Subcutaneous abdominal adipose tissue (tissue), 5 donors: ENCODE data around the gene TWIST2.

Experiments
- H3K27ac ChIP-seq: one replicate; pipeline ENCODE4 v1.7.0; 2013; ENCODE audit warnings: low read depth, mild to moderate bottlenecking, inconsistent platforms, low read length, moderate library complexity
- H3K27me3 ChIP-seq, 5 donors: one replicate each; pipeline ENCODE4 v1.7.0; 2013; ENCODE audit warnings: low read length in 5 of 5, inconsistent platforms in 1 of 5; ENCODE audit not compliant: control insufficient read depth in 5 of 5, insufficient read depth in 4 of 5
- H3K36me3 ChIP-seq, 5 donors: one replicate each; pipeline ENCODE4 v1.7.0; 2013; ENCODE audit warnings: low read length in 5 of 5; ENCODE audit not compliant: control insufficient read depth in 5 of 5, insufficient read depth in 5 of 5
- H3K4me1 ChIP-seq, 5 donors: one replicate each; pipeline ENCODE4 v1.7.0; 2013; ENCODE audit warnings: low read length in 5 of 5, mild to moderate bottlenecking in 3 of 5, moderate library complexity in 1 of 5; ENCODE audit not compliant: control insufficient read depth in 5 of 5, insufficient read depth in 5 of 5
- H3K4me3 ChIP-seq, 5 donors: one replicate each; pipeline ENCODE4 v1.7.0; 2013; ENCODE audit warnings: low read length in 5 of 5, low read depth in 1 of 5
- H3K9ac ChIP-seq, 5 donors: one replicate each; pipeline ENCODE4 v1.7.0; 2013; ENCODE audit warnings: low read length in 5 of 5, mild to moderate bottlenecking in 4 of 5, moderate library complexity in 3 of 5
- H3K9me3 ChIP-seq, 5 donors: one replicate each; pipeline ENCODE4 v1.7.0; 2013; ENCODE audit warnings: low read length in 5 of 5; ENCODE audit not compliant: control insufficient read depth in 5 of 5
- donor health status: healthy.
- donor health status: healthy.
- donor health status: healthy.
- donor health status: healthy.
- donor health status: healthy.

Gene TWIST2

GRCh38 chr2:238846628-238847418 is 1.1 kb upstream of the TWIST2 start:
- Histone ChIP-seq H3K27me3 (peaks cover 0 to 19% (median 0%) of the 10 kb centered on the region in 5 donors), H3K4me1 (peaks cover 1 to 50% (median 33%) of the 10 kb centered on the region in 5 donors), H3K36me3 (no peaks in the 10 kb centered on the region), H3K9me3 (no peaks in the 10 kb centered on the region), H3K4me3 (peak overlapping the region in 4 of 5 donors; percentile 88 to 99 (median 96)), H3K27ac (peak overlapping the region; percentile 94), H3K9ac (peak overlapping the region in 4 of 5 donors; percentile 55 to 76 (median 64))

- Histone ChIP-seq H3K36me3 (peaks cover 0 to under 1% (median 0%) of the 10 kb centered on the region in 5 donors), H3K9ac (peak overlapping the region in 4 of 5 donors; percentile 51 to 76 (median 64)), H3K27ac (peak overlapping the region; percentile 94), H3K27me3 (peaks cover 0 to 19% (median 0%) of the 10 kb centered on the region in 5 donors), H3K9me3 (no peaks in the 10 kb centered on the region), H3K4me3 (peak overlapping the region in 4 of 5 donors; percentile 88 to 99 (median 96)), H3K4me1 (peaks cover 1 to 56% (median 39%) of the 10 kb centered on the region in 5 donors)
Observed at GRCh38 chr2:238847419-238847801, 475 bp upstream of the TWIST2 start.

- Histone ChIP-seq H3K9ac (peak overlapping the region; percentile 66 to 89 (median 72)), H3K36me3 (peaks cover 0 to 2% (median 0%) of the 10 kb centered on the region in 5 donors), H3K4me3 (peak overlapping the region; percentile 66 to 99 (median 95)), H3K27me3 (peaks cover 0 to 19% (median 0%) of the 10 kb centered on the region in 5 donors), H3K4me1 (peaks cover 1 to 68% (median 46%) of the 10 kb centered on the region in 5 donors), H3K27ac (peak overlapping the region; percentile 78), H3K9me3 (no peaks in the 10 kb centered on the region)
Observed at GRCh38 chr2:238848691-238848975, 748 bp downstream of the TWIST2 start.

GRCh38 chr2:238848976-238849853 is 1.3 kb downstream of the TWIST2 start:
- H3K4me1 ChIP-seq, result peaks cover 1 to 74% (median 51%) of the 10 kb centered on the region in 5 donors
- peaks cover 0 to 2% (median 0%) of the 10 kb centered on the region in 5 donors for H3K36me3 ChIP-seq
- no peaks in the 10 kb centered on the region for H3K9me3 ChIP-seq
- H3K9ac ChIP-seq, result peak overlapping the region; percentile 66 to 89 (median 72)
- peak overlapping the region; percentile 78 for H3K27ac ChIP-seq
- H3K27me3 ChIP-seq, result peaks cover 0 to 19% (median 0%) of the 10 kb centered on the region in 5 donors
- H3K4me3 ChIP-seq, result peak overlapping the region; percentile 84 to 99 (median 95)

- Histone ChIP-seq H3K9ac (peak overlapping the region; percentile 20 to 89 (median 70)), H3K27ac (peak overlapping the region; percentile 78), H3K4me3 (peak overlapping the region; percentile 84 to 99 (median 95)), H3K27me3 (peaks cover 0 to 19% (median 0%) of the 10 kb centered on the region in 5 donors), H3K36me3 (peaks cover 0 to 2% (median 0%) of the 10 kb centered on the region in 5 donors), H3K4me1 (peaks cover 1 to 83% (median 59%) of the 10 kb centered on the region in 5 donors), H3K9me3 (no peaks in the 10 kb centered on the region)
Observed at GRCh38 chr2:238850091-238850490, 2.2 kb downstream of the TWIST2 start.

- peak overlapping the region; percentile 78 for H3K27ac ChIP-seq
- H3K9ac ChIP-seq, result peak overlapping the region in 3 of 5 donors; percentile 70 to 89 (median 72)
- H3K27me3 ChIP-seq, result peaks cover 0 to 18% (median 0%) of the 10 kb centered on the region in 5 donors
- H3K4me1 ChIP-seq, result peaks cover under 1 to 85% (median 64%) of the 10 kb centered on the region in 5 donors
- peak overlapping the region; percentile 84 to 99 (median 95) for H3K4me3 ChIP-seq
- H3K36me3 ChIP-seq, result peaks cover 0 to 2% (median 0%) of the 10 kb centered on the region in 5 donors
- no peaks in the 10 kb centered on the region for H3K9me3 ChIP-seq
Observed at GRCh38 chr2:238851026-238851425, 3.1 kb downstream of the TWIST2 start.

- Histone ChIP-seq H3K27ac (peak overlapping the region; percentile 78), H3K4me1 (peaks cover 0 to 84% (median 61%) of the 10 kb centered on the region in 5 donors)
Observed at GRCh38 chr2:238851761-238852160, 3.9 kb downstream of the TWIST2 start.

GRCh38 chr2:238852206-238852869 is 4.5 kb downstream of the TWIST2 start:
- Histone ChIP-seq H3K9me3 (no peaks in the 10 kb centered on the region), H3K27ac (peak overlapping the region; percentile 78), H3K9ac (peak overlapping the region in 2 of 5 donors; percentile 26 to 72), H3K4me3 (peak overlapping the region in 4 of 5 donors; percentile 22 to 88 (median 38)), H3K36me3 (peaks cover 0 to 3% (median 2%) of the 10 kb centered on the region in 5 donors), H3K4me1 (peaks cover 0 to 84% (median 60%) of the 10 kb centered on the region in 5 donors), H3K27me3 (peaks cover 0 to 14% (median 0%) of the 10 kb centered on the region in 5 donors)

More at GRCh38 chr2:238851761-238852160, 3.9 kb downstream of the TWIST2 start:
- Histone ChIP-seq H3K9me3 (no peaks in the 10 kb centered on the region), H3K27me3 (peaks cover 0 to 14% (median 0%) of the 10 kb centered on the region in 5 donors), H3K4me3 (peak overlapping the region; percentile 18 to 99 (median 88)), H3K9ac (peak overlapping the region in 2 of 5 donors; percentile 26 to 72), H3K36me3 (peaks cover 0 to 2% (median 0%) of the 10 kb centered on the region in 5 donors)

GRCh38 chr2:238853218-238853617 is 5.3 kb downstream of the TWIST2 start:
- H3K27ac ChIP-seq, result peak overlapping the region; percentile 79

More at GRCh38 chr2:238853218-238853617, 5.3 kb downstream of the TWIST2 start:
- H3K4me1 ChIP-seq, result peaks cover 0 to 82% (median 54%) of the 10 kb centered on the region in 5 donors
- H3K36me3 ChIP-seq, result peaks cover 0 to 4% (median 2%) of the 10 kb centered on the region in 5 donors
- peak overlapping the region in 2 of 5 donors; percentile 13 to 69 for H3K9ac ChIP-seq
- H3K4me3 ChIP-seq, result peak overlapping the region in 1 of 5 donors; percentile 63
- peaks cover 0 to 12% (median 0%) of the 10 kb centered on the region in 5 donors for H3K27me3 ChIP-seq
- H3K9me3 ChIP-seq, result no peaks in the 10 kb centered on the region
